SK-MEL-5 (cell line): ENCODE data around the gene NOM1. TPM values are rescaled to one million over a fixed set of nuclear protein-coding genes. Genes with fewer than 3 reads are reported as not detected.

Experiments used
- DNase-seq: peaks from one replicate; pipeline ENCODE4 v3.0.0-alpha.2; 2016; ENCODE audit warnings: low read depth, low spot score
- in situ Hi-C: cut with HindIII; loops from 2 replicates; pipeline ENCODE4 v1.10.0; 2016; ENCODE audit warnings: low sequenced_read_pairs, high pct_unique_total_duplicates, low pct_unique_long_range_greater_than_20kb
- total RNA-seq: library from RNA; depleted of rRNA; stranded (reverse); fragments of >200 nt; shearing (Covaris generic); gene quantifications from 2 replicates; pipeline ENCODE4 v1.2.3, GENCODE V29; 2014; rRNA removed

Gene NOM1
- total RNA-seq, 1 experiment from 2014 or later: 17.9 TPM

GRCh38 chr7:157018328-157018996, 69.0 kb downstream of the NOM1 start:
- in situ Hi-C loops: no loop called here
- DNase-seq: no peak

DNA sequence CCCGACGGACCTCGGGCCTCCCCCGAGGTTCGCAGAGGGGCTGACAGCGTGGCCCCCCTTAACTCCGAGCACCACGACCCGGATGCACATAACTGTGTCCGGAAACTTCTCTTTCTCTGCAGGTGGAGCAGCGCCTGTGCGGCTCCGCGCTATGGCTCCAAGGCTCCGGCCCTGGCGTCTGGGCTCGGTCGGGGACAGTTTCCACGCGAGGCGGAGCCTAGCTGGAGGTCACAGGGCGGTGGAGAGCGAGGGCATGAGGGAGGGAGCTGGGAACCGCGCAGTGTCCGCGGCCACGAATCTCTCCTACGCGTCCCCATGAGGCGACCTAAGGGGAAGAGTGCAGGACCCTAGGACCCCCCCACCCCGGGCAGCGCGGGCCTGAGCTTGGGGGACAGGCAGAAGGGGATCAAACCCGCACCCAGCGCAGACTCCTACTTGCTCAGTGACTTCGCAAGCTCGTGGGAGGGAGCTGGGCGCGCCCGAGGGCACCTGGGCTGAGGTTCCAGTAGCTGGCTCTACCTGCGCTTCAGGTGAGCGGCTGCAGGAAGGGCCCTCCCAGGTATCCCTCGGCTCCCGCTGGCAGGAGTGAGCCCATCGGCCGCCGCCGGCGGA, 69.6 kb downstream of the NOM1 start:
- in situ Hi-C loops: no loop called here
- DNase-seq: no peak

DNA sequence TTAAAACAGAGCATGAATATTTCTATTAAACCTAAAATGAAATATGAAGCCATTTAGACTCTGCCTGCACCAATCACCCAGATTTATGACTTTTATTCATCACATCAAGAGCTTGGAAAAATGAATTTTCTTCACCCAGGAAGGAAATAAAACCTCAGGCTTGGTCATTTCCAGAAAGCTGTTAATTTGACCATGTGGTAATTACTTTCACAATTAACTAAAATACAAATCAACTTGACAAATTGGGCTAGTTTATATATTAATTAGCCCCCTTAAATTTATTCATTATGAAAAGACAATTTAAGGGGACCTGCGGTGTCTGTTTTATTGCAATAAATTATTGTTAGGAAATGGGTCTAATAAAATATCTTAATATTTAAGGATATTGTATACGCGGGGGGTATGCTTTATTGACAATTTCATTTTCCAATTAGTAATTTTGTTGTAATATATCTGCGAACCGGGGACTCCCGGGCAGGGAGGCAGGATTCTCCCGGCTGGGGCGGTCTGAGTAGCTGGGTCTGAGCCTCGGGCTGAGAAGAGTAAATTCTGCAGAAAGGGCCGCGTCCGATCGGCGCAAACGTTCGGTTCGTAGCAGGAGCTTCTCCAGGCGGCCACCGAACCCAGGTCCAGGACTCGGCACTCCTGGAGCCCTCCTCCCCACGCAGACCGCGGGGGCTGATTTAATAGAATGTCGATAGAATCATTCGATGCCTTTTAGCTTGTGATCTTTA, 70.4 kb downstream of the NOM1 start:
- in situ Hi-C loops: no loop called here
- DNase-seq: no peak

- in situ Hi-C loops: no loop called here
- DNase-seq: no peak
Measured at GRCh38 chr7:157020514-157021070, 71.1 kb downstream of the NOM1 start.

- DNase-seq: no peak
- in situ Hi-C loops: no loop called here
Measured at GRCh38 chr7:157021071-157021870, 71.8 kb downstream of the NOM1 start.

- in situ Hi-C loops: no loop called here
- DNase-seq: no peak
Measured at GRCh38 chr7:157021871-157022680, 72.6 kb downstream of the NOM1 start.

Other genes starting within 250 kb of the NOM1 start
- 67.9 and 79.9 TPM in 2 replicates for gene LMBR1, start 56.5 kb upstream of the NOM1 start, total RNA-seq
- gene MNX1, start 61.0 kb downstream of the NOM1 start, total RNA-seq: 0.45 and 0.56 TPM in 2 replicates
- 142 and 153 TPM in 2 replicates for gene UBE3C, start 189.2 kb downstream of the NOM1 start, total RNA-seq